Measurements from ENCODE around the gene ZNF536. TPM values are rescaled to one million over a fixed set of nuclear protein-coding genes. Genes with fewer than 3 reads are reported as not detected.

ZNF536 gene
- total and polyA plus RNA-seq, 2 of the 4 experiments (the other 2 are of a cell fraction): not detected

GRCh38 chr19:30431591-30431990 lies 59.4 kb downstream of the ZNF536 start:
- no peaks in the 10 kb centered on the region for H3K79me1 ChIP-seq (ENCODE audit: low read depth in 1 of 2, low read length in 2 of 2)
- in situ Hi-C loops (cut with MboI; ENCODE audit: low sequenced_read_pairs) (no loop called here), dilution Hi-C loops (cut with HindIII; ENCODE audit: low sequenced_read_pairs, unreplicated experiment) (no loop called here), intact Hi-C loops (cut with micrococcal nuclease) (no loop called here)
- WGBS, 2 experiments (ENCODE audit: extremely low coverage in 2 of 2, insufficient read length in 1 of 2): no CpG with 5 or more reads among the region's 8 CpGs
- no peak overlapping the region for H3K4ac ChIP-seq (ENCODE audit: low read depth, low read length)
- ATAC-seq (ENCODE audit: low read depth) (no peak), DNase-seq (no peak)
- TF ChIP-seq NFE2L2 (IDR thresholded peaks at IDR 0.05; ENCODE audit: low read depth, low read length) (no peak), FOS (IDR thresholded peaks at IDR 0.05; ENCODE audit: low read depth, low read length) (no peak), MAFK (IDR thresholded peaks at IDR 0.05; ENCODE audit: low read depth, low read length) (no peak), RFX5 (IDR thresholded peaks at IDR 0.05; ENCODE audit: low read depth, low read length) (no peak), CHD1 (IDR thresholded peaks at IDR 0.05; ENCODE audit: low read depth, low read length) (no peak), USF2 (IDR thresholded peaks at IDR 0.05; ENCODE audit: low read depth, low read length) (no peak), RAD21 (IDR thresholded peaks at IDR 0.05; ENCODE audit: low read length) (no peak), RCOR1 (IDR thresholded peaks at IDR 0.05; ENCODE audit: insufficient replicate concordance, low read length) (no peak), ELK1 (IDR thresholded peaks at IDR 0.05; ENCODE audit: borderline replicate concordance, low read depth, low read length) (no peak), SMC3 (IDR thresholded peaks at IDR 0.05; ENCODE audit: low read depth, low read length) (no peak)
- H4K20me1 ChIP-seq (ENCODE audit: insufficient read depth, low read length): no peaks in the 10 kb centered on the region
- ChIA-PET POLR2A (ENCODE audit: unreplicated experiment) (no interaction called here), CTCF (no interaction called here)
- H2BK20ac ChIP-seq (ENCODE audit: low read depth, low read length): no peak overlapping the region
- no peak overlapping the region for H4K5ac ChIP-seq (ENCODE audit: low read depth, low read length)
- H3K4me2 ChIP-seq (ENCODE audit: low read depth, low read length): no peak overlapping the region
- no peak overlapping the region for H2AK5ac ChIP-seq (ENCODE audit: low read depth, low read length)
- no peaks in the 10 kb centered on the region for H3K36me3 ChIP-seq (ENCODE audit: control insufficient read depth, insufficient read depth, low read length)
- H3K18ac ChIP-seq (ENCODE audit: low read depth, low read length): no peak overlapping the region
- no peak overlapping the region for H3K9ac ChIP-seq (ENCODE audit: low read depth, low read length)
- no peak overlapping the region for H2AK9ac ChIP-seq (replicated peaks; ENCODE audit: low read depth, low read length, poor library complexity)
- H2BK120ac ChIP-seq (ENCODE audit: low read depth, low read length): no peak overlapping the region
- no peak overlapping the region for H2BK5ac ChIP-seq (ENCODE audit: low read depth, low read length, poor library complexity, severe bottlenecking)
- no peak overlapping the region for H3K27ac ChIP-seq (ENCODE audit: insufficient read depth, low read length)
- no peaks in the 10 kb centered on the region for H3K9me1 ChIP-seq (ENCODE audit: insufficient read depth, low read length)
- no peak overlapping the region for H3K56ac ChIP-seq (ENCODE audit: extremely low read depth, insufficient read depth, low read length)
- no peak overlapping the region for H4K8ac ChIP-seq (ENCODE audit: low read depth in 2 of 2, low read length in 2 of 2)
- BruUV-seq (replicated peaks): no TSS peak
- H3K4me1 ChIP-seq (ENCODE audit: control insufficient read depth, insufficient read depth, low read length): no peaks in the 10 kb centered on the region
- peaks cover 46% of the 10 kb centered on the region for H3K9me3 ChIP-seq (ENCODE audit: control insufficient read depth, insufficient read depth, low read length)
- H2BK15ac ChIP-seq (ENCODE audit: low read depth, low read length): no peak overlapping the region
- H3K27me3 ChIP-seq (ENCODE audit: control insufficient read depth, insufficient read depth, low read length): no peaks in the 10 kb centered on the region
- no peak overlapping the region for H3K23ac ChIP-seq (ENCODE audit: low read depth, low read length)
- H3K14ac ChIP-seq (replicated peaks; ENCODE audit: low read depth, low read length): no peak overlapping the region
- no peak overlapping the region for H2AFZ ChIP-seq (replicated peaks; ENCODE audit: low read length, poor library complexity)
- H3K4me3 ChIP-seq (ENCODE audit: insufficient read depth, low read depth, low read length): no peak overlapping the region
- H4K91ac ChIP-seq (ENCODE audit: insufficient read depth, low read depth, low read length): no peak overlapping the region

All from IMR-90 (cell line).